ENCODE measurements around the gene PDE1C. TPM values are rescaled to one million over a fixed set of nuclear protein-coding genes. Genes with fewer than 3 reads are reported as not detected.

PDE1C gene
- total and polyA plus RNA-seq, 3 donors from 2014 or later, result 7.6 to 9.5 (median 9.5) TPM

GRCh38 chr7:31729195-31729804 is 340.9 kb downstream of the PDE1C start:
- Histone ChIP-seq H3K27ac (no peak overlapping the region), H3K4me1 (no peaks in the 10 kb centered on the region), H3K27me3 (no peaks in the 10 kb centered on the region), H3K4me3 (no peak overlapping the region), H3K36me3 (ENCODE audit: low read depth, missing control alignments) (no peaks in the 10 kb centered on the region), H3K9me3 (no peaks in the 10 kb centered on the region)
- no peak for DNase-seq
- WGBS, 2 donors, result 60 to 74% methylated on average over 3 of the region's 3 CpGs
- intact Hi-C loops (cut with DNase I; ENCODE audit: low total_unique reads), result no loop called here
- TF ChIP-seq CTCF (IDR thresholded peaks at IDR 0.05), result no peak
- no peak for TF ChIP-seq POLR2A (IDR thresholded peaks at IDR 0.05)

- H3K4me3 ChIP-seq, result no peak overlapping the region
- WGBS, 2 donors, result 58 to 85% methylated on average over 3 of the region's 3 CpGs
- no peak overlapping the region for H3K27ac ChIP-seq
- H3K9me3 ChIP-seq, result no peaks in the 10 kb centered on the region
- intact Hi-C loops (cut with DNase I; ENCODE audit: low total_unique reads), result no loop called here
- TF ChIP-seq POLR2A (IDR thresholded peaks at IDR 0.05), result no peak
- TF ChIP-seq CTCF (IDR thresholded peaks at IDR 0.05), result no peak
- H3K27me3 ChIP-seq, result no peaks in the 10 kb centered on the region
- peaks cover 8% of the 10 kb centered on the region for H3K4me1 ChIP-seq
- DNase-seq, result no peak
- H3K36me3 ChIP-seq (ENCODE audit: low read depth, missing control alignments), result no peaks in the 10 kb centered on the region
Observed at GRCh38 chr7:31724696-31725095, 345.5 kb downstream of the PDE1C start.

- intact Hi-C loops (cut with DNase I; ENCODE audit: low total_unique reads), result no loop called here
- Histone ChIP-seq H3K27ac (peak overlapping the region in 1 of 2 donors; percentile 73), H3K4me1 (peaks cover 11% of the 10 kb centered on the region), H3K9me3 (no peaks in the 10 kb centered on the region), H3K27me3 (no peaks in the 10 kb centered on the region), H3K4me3 (no peak overlapping the region), H3K36me3 (ENCODE audit: low read depth, missing control alignments) (no peaks in the 10 kb centered on the region)
- DNase-seq, result peak; percentile 73
- 43 to 47% methylated on average over 8 of the region's 8 CpGs for WGBS, 2 donors
- no peak for TF ChIP-seq POLR2A (IDR thresholded peaks at IDR 0.05)
- no peak for TF ChIP-seq CTCF (IDR thresholded peaks at IDR 0.05)
Observed at GRCh38 chr7:31720366-31720765, 349.8 kb downstream of the PDE1C start.

GRCh38 chr7:31716355-31716754 is 353.9 kb downstream of the PDE1C start:
- peaks cover 9% of the 10 kb centered on the region for H3K4me1 ChIP-seq
- intact Hi-C loops (cut with DNase I; ENCODE audit: low total_unique reads), result no loop called here
- no peaks in the 10 kb centered on the region for H3K36me3 ChIP-seq (ENCODE audit: low read depth, missing control alignments)
- 66 to 83% methylated on average over 1 of the region's 1 CpG for WGBS, 2 donors
- no peaks in the 10 kb centered on the region for H3K9me3 ChIP-seq
- no peak overlapping the region for H3K27ac ChIP-seq
- H3K4me3 ChIP-seq, result no peak overlapping the region
- TF ChIP-seq CTCF (IDR thresholded peaks at IDR 0.05), result no peak
- TF ChIP-seq POLR2A (IDR thresholded peaks at IDR 0.05), result no peak
- no peaks in the 10 kb centered on the region for H3K27me3 ChIP-seq
- no peak for DNase-seq

GRCh38 chr7:31710171-31710570 is 360.0 kb downstream of the PDE1C start:
- no peak overlapping the region for H3K4me3 ChIP-seq
- H3K36me3 ChIP-seq (ENCODE audit: low read depth, missing control alignments), result no peaks in the 10 kb centered on the region
- no peaks in the 10 kb centered on the region for H3K9me3 ChIP-seq
- H3K27me3 ChIP-seq, result no peaks in the 10 kb centered on the region
- 55 to 81% methylated on average over 1 of the region's 1 CpG for WGBS, 2 donors
- TF ChIP-seq CTCF (IDR thresholded peaks at IDR 0.05) (no peak), POLR2A (IDR thresholded peaks at IDR 0.05) (no peak)
- H3K4me1 ChIP-seq, result no peaks in the 10 kb centered on the region
- H3K27ac ChIP-seq, result no peak overlapping the region
- no peak for DNase-seq
- intact Hi-C loops (cut with DNase I; ENCODE audit: low total_unique reads), result no loop called here
